GM12878 (cell line): Measurements from ENCODE around the gene PTPRC. TPM values are rescaled to one million over a fixed set of nuclear protein-coding genes. Genes with fewer than 3 reads are reported as not detected.

Experiments
- ATF7 ChIP-seq: fragments of 450-650 bp; IDR thresholded peaks from 2 replicates; pipeline ENCODE4 v1.6.1; 2016; ENCODE audit warnings: low read depth, mild to moderate bottlenecking
- CBX3 ChIP-seq: fragments of 200-600 bp; sonication (generic); IDR thresholded peaks from 2 replicates; pipeline ENCODE4 v1.6.1; 2016; ENCODE audit warnings: low read depth, borderline replicate concordance
- CBX5 ChIP-seq: sonication (generic); IDR thresholded peaks from 2 replicates; pipeline ENCODE4 v1.6.1; 2016; ENCODE audit warnings: low read depth, moderate library complexity, mild to moderate bottlenecking, inconsistent platforms
- JUNB ChIP-seq: IDR thresholded peaks from 2 replicates; pipeline ENCODE4 v1.6.1; 2016; ENCODE audit warnings: antibody characterized with exemption, mild to moderate bottlenecking
- KAT2A ChIP-seq: conservative IDR thresholded peaks from 2 replicates; pipeline ENCODE4 v1.6.1; 2011; ENCODE audit warnings: low read depth, low read length; ENCODE audit not compliant: control insufficient read depth
- MTA2 ChIP-seq: fragments of 450-650 bp; IDR thresholded peaks from 2 replicates; pipeline ENCODE4 v1.6.1; 2016; ENCODE audit warnings: low read depth, mild to moderate bottlenecking, moderate library complexity
- NFYA ChIP-seq: IDR thresholded peaks from 2 replicates; pipeline ENCODE4 v1.6.1; 2011; ENCODE audit warnings: low read depth, mild to moderate bottlenecking, low read length, improper control_type of control experiment, borderline replicate concordance
- RB1 ChIP-seq: fragments of 450-650 bp; formaldehyde crosslinking; IDR thresholded peaks from 2 replicates; pipeline ENCODE4 v1.6.1; 2017; ENCODE audit warnings: mild to moderate bottlenecking, borderline replicate concordance
- RELA ChIP-seq: fragments of 450-650 bp; IDR thresholded peaks from 2 replicates; pipeline ENCODE4 v1.8.0; 2014; ENCODE audit warnings: borderline replicate concordance; ENCODE audit not compliant: partially characterized antibody
- RFX5 ChIP-seq: IDR thresholded peaks from 2 replicates; pipeline ENCODE4 v1.6.1; 2011; ENCODE audit warnings: low read depth, low read length, improper control_type of control experiment
- SP1 ChIP-seq: IDR thresholded peaks from one replicate; pipeline ENCODE4 v1.6.1; 2011; ENCODE audit warnings: low read depth, low read length
- STAT1 ChIP-seq: fragments of 450-650 bp; conservative IDR thresholded peaks from 2 replicates; pipeline ENCODE4 v1.6.1; 2014; ENCODE audit warnings: antibody characterized with exemption, mild to moderate bottlenecking
- TAF1 ChIP-seq: IDR thresholded peaks from 2 replicates; pipeline ENCODE4 v1.6.1; 2011; ENCODE audit warnings: mild to moderate bottlenecking, low read depth, low read length, borderline replicate concordance
- TCF12 ChIP-seq: IDR thresholded peaks from 2 replicates; pipeline ENCODE4 v1.6.1; 2011; ENCODE audit warnings: low read depth, mild to moderate bottlenecking, low read length
- ZBED1 ChIP-seq: IDR thresholded peaks from 2 replicates; pipeline ENCODE4 v1.6.1; 2016; ENCODE audit warnings: borderline replicate concordance
- polyA plus RNA-seq, 11 experiments: library from polyadenylated mRNA; depleted of rRNA in 4 of 11; unstranded in 6 of 11; stranded (reverse) in 5 of 11; fragments of >200 nt; fragmentation: Nextera tagmentation in 4 of 11; fragmentation: Illumina TruSeq in 1 of 11; extraction: Ambion mirVana in 4 of 11; extraction: Trizol in 1 of 11; gene quantifications; 1 replicate in 1 of 11; 2 replicates in 10 of 11; pipeline versions ENCODE4 v1.2.1 to v1.2.3, GENCODE V29; 2011 to 2016; ENCODE audit warnings: inconsistent platforms in 2 of 11, missing spikeins in 2 of 11, low read depth in 1 of 11
- total RNA-seq, 4 experiments: library from RNA; depleted of rRNA in 3 of 4; stranded (reverse); fragments of >200 nt in 3 of 4; fragmentation: Illumina TruSeq in 1 of 4; extraction: Trizol in 1 of 4; gene quantifications; 2 replicates each; pipeline versions ENCODE4 v1.2.1 to v1.2.3, GENCODE V29; 2013 to 2021
- TF ChIP-seq, protein P1 (sequence below): IDR thresholded peaks from 2 replicates; pipeline ENCODE4 v1.6.1; 2012; ENCODE audit warnings: low read length, inconsistent platforms
- TF ChIP-seq, protein P2 (sequence below): fragments of 450-650 bp; formaldehyde crosslinking; IDR thresholded peaks from 2 replicates; pipeline ENCODE4 v1.4.0; 2020; ENCODE audit warnings: mild to moderate bottlenecking, moderate library complexity
- TF ChIP-seq, protein P3 (sequence below): fragments of 450-650 bp; conservative IDR thresholded peaks from 2 replicates; pipeline ENCODE4 v1.6.1; 2017; ENCODE audit warnings: mild to moderate bottlenecking, moderate library complexity
- TF ChIP-seq, protein P4 (sequence below): IDR thresholded peaks from 2 replicates; pipeline ENCODE4 v1.6.1; 2011; ENCODE audit warnings: borderline replicate concordance, low read depth, mild to moderate bottlenecking, moderate library complexity, low read length; ENCODE audit not compliant: insufficient read depth, poor library complexity, severe bottlenecking
- TF ChIP-seq, protein P5 (sequence below): IDR thresholded peaks from 2 replicates; pipeline ENCODE4 v1.6.1; 2011; ENCODE audit warnings: low read depth, mild to moderate bottlenecking, low read length, moderate library complexity, borderline replicate concordance; ENCODE audit errors: extremely low read depth

Gene PTPRC
- total and polyA plus RNA-seq, 10 of the 15 experiments (the other 5 are each of a cell fraction or from before 2014, with no cell fraction given), result 72.9 to 221 (median 118) TPM

DNA sequence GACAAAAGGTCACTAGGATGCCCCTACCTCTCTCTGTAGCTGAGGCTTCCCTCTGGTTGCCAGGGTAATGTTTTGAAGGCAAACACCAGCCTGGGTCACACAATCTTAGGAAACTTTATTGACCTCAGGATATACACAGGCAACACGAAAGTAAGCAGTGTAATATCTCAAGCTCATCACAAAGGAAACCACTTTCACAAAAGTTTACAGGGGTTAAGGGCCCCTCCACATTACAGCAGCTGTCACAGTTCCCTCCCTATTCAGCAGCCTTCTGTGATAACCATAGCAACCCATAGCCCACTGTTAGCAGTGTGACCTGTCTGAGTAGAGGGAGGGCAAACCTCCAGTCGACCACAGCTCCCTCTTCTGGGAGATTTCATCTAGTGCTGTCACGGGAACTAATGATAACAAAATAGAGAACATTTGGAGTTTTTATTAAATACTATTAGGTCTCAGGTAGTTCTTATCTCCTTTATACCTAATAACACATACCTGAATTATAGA is 149.8 kb downstream of the PTPRC start (continued):
- TF ChIP-seq, protein P1, sequence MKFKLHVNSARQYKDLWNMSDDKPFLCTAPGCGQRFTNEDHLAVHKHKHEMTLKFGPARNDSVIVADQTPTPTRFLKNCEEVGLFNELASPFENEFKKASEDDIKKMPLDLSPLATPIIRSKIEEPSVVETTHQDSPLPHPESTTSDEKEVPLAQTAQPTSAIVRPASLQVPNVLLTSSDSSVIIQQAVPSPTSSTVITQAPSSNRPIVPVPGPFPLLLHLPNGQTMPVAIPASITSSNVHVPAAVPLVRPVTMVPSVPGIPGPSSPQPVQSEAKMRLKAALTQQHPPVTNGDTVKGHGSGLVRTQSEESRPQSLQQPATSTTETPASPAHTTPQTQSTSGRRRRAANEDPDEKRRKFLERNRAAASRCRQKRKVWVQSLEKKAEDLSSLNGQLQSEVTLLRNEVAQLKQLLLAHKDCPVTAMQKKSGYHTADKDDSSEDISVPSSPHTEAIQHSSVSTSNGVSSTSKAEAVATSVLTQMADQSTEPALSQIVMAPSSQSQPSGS, result no peak
- no peak for TF ChIP-seq MTA2
- TF ChIP-seq RB1, result no peak
- TF ChIP-seq, protein P2, sequence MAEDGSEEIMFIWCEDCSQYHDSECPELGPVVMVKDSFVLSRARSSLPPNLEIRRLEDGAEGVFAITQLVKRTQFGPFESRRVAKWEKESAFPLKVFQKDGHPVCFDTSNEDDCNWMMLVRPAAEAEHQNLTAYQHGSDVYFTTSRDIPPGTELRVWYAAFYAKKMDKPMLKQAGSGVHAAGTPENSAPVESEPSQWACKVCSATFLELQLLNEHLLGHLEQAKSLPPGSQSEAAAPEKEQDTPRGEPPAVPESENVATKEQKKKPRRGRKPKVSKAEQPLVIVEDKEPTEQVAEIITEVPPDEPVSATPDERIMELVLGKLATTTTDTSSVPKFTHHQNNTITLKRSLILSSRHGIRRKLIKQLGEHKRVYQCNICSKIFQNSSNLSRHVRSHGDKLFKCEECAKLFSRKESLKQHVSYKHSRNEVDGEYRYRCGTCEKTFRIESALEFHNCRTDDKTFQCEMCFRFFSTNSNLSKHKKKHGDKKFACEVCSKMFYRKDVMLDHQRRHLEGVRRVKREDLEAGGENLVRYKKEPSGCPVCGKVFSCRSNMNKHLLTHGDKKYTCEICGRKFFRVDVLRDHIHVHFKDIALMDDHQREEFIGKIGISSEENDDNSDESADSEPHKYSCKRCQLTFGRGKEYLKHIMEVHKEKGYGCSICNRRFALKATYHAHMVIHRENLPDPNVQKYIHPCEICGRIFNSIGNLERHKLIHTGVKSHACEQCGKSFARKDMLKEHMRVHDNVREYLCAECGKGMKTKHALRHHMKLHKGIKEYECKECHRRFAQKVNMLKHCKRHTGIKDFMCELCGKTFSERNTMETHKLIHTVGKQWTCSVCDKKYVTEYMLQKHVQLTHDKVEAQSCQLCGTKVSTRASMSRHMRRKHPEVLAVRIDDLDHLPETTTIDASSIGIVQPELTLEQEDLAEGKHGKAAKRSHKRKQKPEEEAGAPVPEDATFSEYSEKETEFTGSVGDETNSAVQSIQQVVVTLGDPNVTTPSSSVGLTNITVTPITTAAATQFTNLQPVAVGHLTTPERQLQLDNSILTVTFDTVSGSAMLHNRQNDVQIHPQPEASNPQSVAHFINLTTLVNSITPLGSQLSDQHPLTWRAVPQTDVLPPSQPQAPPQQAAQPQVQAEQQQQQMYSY (CRISPR knock-in tag), result no peak
- no peak for TF ChIP-seq CBX5
- peak; percentile 6; the same call in 1 of the 2 replicates for TF ChIP-seq JUNB
- TF ChIP-seq, protein P3, sequence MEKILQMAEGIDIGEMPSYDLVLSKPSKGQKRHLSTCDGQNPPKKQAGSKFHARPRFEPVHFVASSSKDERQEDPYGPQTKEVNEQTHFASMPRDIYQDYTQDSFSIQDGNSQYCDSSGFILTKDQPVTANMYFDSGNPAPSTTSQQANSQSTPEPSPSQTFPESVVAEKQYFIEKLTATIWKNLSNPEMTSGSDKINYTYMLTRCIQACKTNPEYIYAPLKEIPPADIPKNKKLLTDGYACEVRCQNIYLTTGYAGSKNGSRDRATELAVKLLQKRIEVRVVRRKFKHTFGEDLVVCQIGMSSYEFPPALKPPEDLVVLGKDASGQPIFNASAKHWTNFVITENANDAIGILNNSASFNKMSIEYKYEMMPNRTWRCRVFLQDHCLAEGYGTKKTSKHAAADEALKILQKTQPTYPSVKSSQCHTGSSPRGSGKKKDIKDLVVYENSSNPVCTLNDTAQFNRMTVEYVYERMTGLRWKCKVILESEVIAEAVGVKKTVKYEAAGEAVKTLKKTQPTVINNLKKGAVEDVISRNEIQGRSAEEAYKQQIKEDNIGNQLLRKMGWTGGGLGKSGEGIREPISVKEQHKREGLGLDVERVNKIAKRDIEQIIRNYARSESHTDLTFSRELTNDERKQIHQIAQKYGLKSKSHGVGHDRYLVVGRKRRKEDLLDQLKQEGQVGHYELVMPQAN, result no peak
- TF ChIP-seq SP1, result no peak
- 0 out of 2 replicates have a peak, but pooled peaks have one; percentile 16 for TF ChIP-seq TCF12
- TF ChIP-seq STAT1, result no peak
- no peak for TF ChIP-seq TAF1
- no peak for TF ChIP-seq NFYA
- peak; percentile 23; the same call in 1 of the 2 replicates for TF ChIP-seq ATF7
- TF ChIP-seq, protein P4, sequence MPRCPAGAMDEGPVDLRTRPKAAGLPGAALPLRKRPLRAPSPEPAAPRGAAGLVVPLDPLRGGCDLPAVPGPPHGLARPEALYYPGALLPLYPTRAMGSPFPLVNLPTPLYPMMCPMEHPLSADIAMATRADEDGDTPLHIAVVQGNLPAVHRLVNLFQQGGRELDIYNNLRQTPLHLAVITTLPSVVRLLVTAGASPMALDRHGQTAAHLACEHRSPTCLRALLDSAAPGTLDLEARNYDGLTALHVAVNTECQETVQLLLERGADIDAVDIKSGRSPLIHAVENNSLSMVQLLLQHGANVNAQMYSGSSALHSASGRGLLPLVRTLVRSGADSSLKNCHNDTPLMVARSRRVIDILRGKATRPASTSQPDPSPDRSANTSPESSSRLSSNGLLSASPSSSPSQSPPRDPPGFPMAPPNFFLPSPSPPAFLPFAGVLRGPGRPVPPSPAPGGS, result no peak
- no peak for TF ChIP-seq ZBED1
- TF ChIP-seq, protein P5, sequence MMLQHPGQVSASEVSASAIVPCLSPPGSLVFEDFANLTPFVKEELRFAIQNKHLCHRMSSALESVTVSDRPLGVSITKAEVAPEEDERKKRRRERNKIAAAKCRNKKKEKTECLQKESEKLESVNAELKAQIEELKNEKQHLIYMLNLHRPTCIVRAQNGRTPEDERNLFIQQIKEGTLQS, result no peak
- TF ChIP-seq CBX3, result no peak
- 0 out of 2 replicates have a peak, but pooled peaks have one; percentile 27 for TF ChIP-seq RFX5
- TF ChIP-seq RELA, result no peak
- TF ChIP-seq KAT2A, result no peak
